ENCODE data around the gene GNG14. TPM values are rescaled to one million over a fixed set of nuclear protein-coding genes. Genes with fewer than 3 reads are reported as not detected.

Gene GNG14
- total and polyA plus RNA-seq, 2 donors (not counting 1 experiment from before 2014, with no cell fraction given): not detected

DNA sequence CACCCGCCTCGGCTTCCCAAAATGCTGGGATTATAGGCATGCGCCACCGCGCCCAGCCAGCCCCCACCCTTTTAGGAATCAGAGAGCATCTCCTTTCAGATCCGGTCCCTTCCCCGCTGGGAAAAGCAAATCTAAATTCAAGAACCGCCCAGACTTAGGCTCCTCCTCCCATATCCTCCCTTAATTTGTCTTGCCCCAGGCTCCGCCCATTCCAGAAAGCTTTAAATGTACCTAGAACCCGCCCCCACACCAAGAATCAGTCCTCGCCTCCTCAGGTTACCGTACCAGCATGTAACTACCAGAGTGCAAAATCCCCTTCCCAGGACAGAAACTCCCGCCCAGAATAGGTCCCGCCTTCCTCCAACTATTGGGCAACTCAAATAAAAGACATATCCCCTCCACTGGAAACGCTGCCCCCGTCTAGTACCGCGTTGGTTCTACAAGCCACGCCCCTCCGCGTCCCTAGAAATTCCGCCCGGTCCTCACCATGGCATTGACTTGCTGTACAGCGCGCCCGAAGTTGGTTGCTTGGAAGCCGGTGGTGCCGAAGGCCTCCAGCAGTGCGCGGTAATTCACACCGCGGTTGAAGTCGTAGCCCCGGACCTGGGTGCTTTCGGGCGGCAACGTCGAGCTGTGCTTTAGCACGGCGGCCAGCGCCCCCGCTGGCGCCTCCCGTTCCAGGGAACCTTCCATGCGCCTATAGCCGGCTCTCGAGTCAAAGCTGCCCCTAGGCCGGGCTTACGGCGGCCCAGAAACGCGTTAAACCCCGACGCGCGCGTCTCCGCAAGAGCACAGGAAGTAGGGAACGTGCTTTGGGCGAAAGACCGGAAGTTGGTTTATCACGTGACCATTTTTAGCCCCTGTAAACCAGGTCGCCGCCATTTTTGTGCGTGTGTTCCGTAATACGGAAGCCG is 6.5 kb upstream of the GNG14 start, which contains the start of gene DHPS:
TSS of gene DHPS (minus strand) at position 807 of the 914 bp plus-strand sequence. CDS start at position 693, 114 bp downstream.
- Histone ChIP-seq H3K27ac (ENCODE audit: low read length in 2 of 2) (peak within 1 kb of the TSS; percentile 89 to 95), H3K9ac (ENCODE audit: low read length) (peak within 1 kb of the TSS; percentile 87), H3K36me3 (replicated peaks in 1 of 2; ENCODE audit: control extremely low read depth in 1 of 2, control insufficient read depth in 1 of 2, extremely low read depth in 1 of 2, insufficient read depth in 2 of 2, low read length in 1 of 2) (peaks cover 5 to 34% of the 10 kb centered on the region in 2 experiments), H3K79me2 (ENCODE audit: control insufficient read depth, insufficient read depth, low read length) (peaks cover 40% of the 10 kb centered on the region), H2AFZ (ENCODE audit: insufficient read depth, low read depth, low read length, poor library complexity, severe bottlenecking) (peak within 1 kb of the TSS; percentile 89), H3K4me3 (ENCODE audit: control extremely low read depth in 1 of 5, extremely low read depth in 1 of 5, insufficient read depth in 1 of 5, low read depth in 2 of 5, low read length in 4 of 5) (peak within 1 kb of the TSS; percentile 73 to 90 (median 86)), H4K20me1 (ENCODE audit: control insufficient read depth, insufficient read depth, low read length, poor library complexity, severe bottlenecking) (peaks cover 27% of the 10 kb centered on the region), H3K9me3 (ENCODE audit: control extremely low read depth in 1 of 3, control insufficient read depth in 2 of 3, insufficient read depth in 1 of 3, low read length in 2 of 3) (no peaks in the 10 kb centered on the region), H3K27me3 (replicated peaks in 1 of 4; ENCODE audit: control extremely low read depth in 1 of 4, control insufficient read depth in 3 of 4, insufficient read depth in 4 of 4, low read length in 3 of 4) (no peaks in the 10 kb centered on the region), H3K4me2 (replicated peaks; ENCODE audit: low read depth, low read length, poor library complexity, severe bottlenecking) (peak within 1 kb of the TSS; percentile 89), H3K4me1 (ENCODE audit: control insufficient read depth in 2 of 2, insufficient read depth in 2 of 2, low read length in 2 of 2) (peaks cover 9 to 16% of the 10 kb centered on the region in 2 donors)
- WGBS (ENCODE audit: insufficient coverage): under 1% methylated on average over 68 of the region's 68 CpGs
- CTCF ChIA-PET: interaction anchor here (0.7 to 1.4 kb wide), 15 partner anchors 9 to 191 kb away, joined by 3 to 6 read pairs (median 4); partner anchors contain the start of genes FBXW9 and TNPO2
- DNase-seq (peak; percentile 98), ATAC-seq (ENCODE audit: low read depth) (peak; percentile 75)
- Mint-ChIP-seq H3K27me3 (no peaks in the 10 kb centered on the region), H3K4me1 (peaks cover 24% of the 10 kb centered on the region), H3K9me3 (ENCODE audit: insufficient read depth) (no peaks in the 10 kb centered on the region), H3K4me3 (peak within 1 kb of the TSS; percentile 93), H3K27ac (peak within 1 kb of the TSS; percentile 94)
- intact Hi-C loops (cut with micrococcal nuclease): loop anchor here (1.0 kb wide), 4 partner anchors 12 to 53 kb away; partner anchors contain the start of genes FBXW9 and TRIR
- TF ChIP-seq, protein P1, sequence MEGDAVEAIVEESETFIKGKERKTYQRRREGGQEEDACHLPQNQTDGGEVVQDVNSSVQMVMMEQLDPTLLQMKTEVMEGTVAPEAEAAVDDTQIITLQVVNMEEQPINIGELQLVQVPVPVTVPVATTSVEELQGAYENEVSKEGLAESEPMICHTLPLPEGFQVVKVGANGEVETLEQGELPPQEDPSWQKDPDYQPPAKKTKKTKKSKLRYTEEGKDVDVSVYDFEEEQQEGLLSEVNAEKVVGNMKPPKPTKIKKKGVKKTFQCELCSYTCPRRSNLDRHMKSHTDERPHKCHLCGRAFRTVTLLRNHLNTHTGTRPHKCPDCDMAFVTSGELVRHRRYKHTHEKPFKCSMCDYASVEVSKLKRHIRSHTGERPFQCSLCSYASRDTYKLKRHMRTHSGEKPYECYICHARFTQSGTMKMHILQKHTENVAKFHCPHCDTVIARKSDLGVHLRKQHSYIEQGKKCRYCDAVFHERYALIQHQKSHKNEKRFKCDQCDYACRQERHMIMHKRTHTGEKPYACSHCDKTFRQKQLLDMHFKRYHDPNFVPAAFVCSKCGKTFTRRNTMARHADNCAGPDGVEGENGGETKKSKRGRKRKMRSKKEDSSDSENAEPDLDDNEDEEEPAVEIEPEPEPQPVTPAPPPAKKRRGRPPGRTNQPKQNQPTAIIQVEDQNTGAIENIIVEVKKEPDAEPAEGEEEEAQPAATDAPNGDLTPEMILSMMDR (IDR thresholded peaks at IDR 0.05): no peak
- no peak for TF ChIP-seq EZH2 (IDR thresholded peaks at IDR 0.05; ENCODE audit: borderline replicate concordance, insufficient read depth, low read depth, low read length, poor library complexity, severe bottlenecking)
- POLR2A ChIA-PET: interaction anchor here (0.5 to 2.1 kb wide), 18 partner anchors 13 to 1254 kb away, joined by 3 to 16 read pairs (median 4); partner anchors contain the start of genes FBXW9, JUNB, MAN2B1 and TNPO2

All from B cell (primary cell).